Measurements from ENCODE around the gene ZC3HAV1.

GRCh38 chr7:139112741-139113250 is 3.3 kb upstream of the ZC3HAV1 start:
- TF ChIP-seq FOXK1 (CRISPR knock-in tag; IDR thresholded peaks at IDR 0.05; ENCODE audit: borderline replicate concordance), result no peak
- no peak for TF ChIP-seq MEIS2 (IDR thresholded peaks at IDR 0.05; ENCODE audit: partially characterized antibody)
- TF ChIP-seq POLR2A (conservative IDR thresholded peaks at IDR 0.05), result no peak
- TF ChIP-seq ETS1 (conservative IDR thresholded peaks at IDR 0.05; ENCODE audit: control insufficient read depth, low read depth, low read length), result no peak
- no peak for TF ChIP-seq PTRF (tag; IDR thresholded peaks at IDR 0.05)
- TF ChIP-seq CHD7 (IDR thresholded peaks at IDR 0.05; ENCODE audit: low read depth, low read length), result no peak
- no peak for TF ChIP-seq CBX8 (IDR thresholded peaks at IDR 0.05; ENCODE audit: borderline replicate concordance, extremely low read depth, low read depth, low read length, poor library complexity, severe bottlenecking)

All from K562 (cell line).